WI38 (cell line): Measurements from ENCODE around the gene ECI2.
A peak's percentile ranks its signal among the peaks of the same experiment; 100 is the strongest.

Experiments used
- H3K4me3 ChIP-seq: 2 replicates; pipeline ENCODE4 v1.5.1; 2011; ENCODE audit warnings: low read depth, mild to moderate bottlenecking, control low read depth, low read length
- TF ChIP-seq, protein P1 (sequence below): IDR thresholded peaks from 2 replicates; pipeline ENCODE4 v1.5.1; 2012; ENCODE audit warnings: low read depth, mild to moderate bottlenecking, control low read depth, low read length

ECI2 gene

DNA sequence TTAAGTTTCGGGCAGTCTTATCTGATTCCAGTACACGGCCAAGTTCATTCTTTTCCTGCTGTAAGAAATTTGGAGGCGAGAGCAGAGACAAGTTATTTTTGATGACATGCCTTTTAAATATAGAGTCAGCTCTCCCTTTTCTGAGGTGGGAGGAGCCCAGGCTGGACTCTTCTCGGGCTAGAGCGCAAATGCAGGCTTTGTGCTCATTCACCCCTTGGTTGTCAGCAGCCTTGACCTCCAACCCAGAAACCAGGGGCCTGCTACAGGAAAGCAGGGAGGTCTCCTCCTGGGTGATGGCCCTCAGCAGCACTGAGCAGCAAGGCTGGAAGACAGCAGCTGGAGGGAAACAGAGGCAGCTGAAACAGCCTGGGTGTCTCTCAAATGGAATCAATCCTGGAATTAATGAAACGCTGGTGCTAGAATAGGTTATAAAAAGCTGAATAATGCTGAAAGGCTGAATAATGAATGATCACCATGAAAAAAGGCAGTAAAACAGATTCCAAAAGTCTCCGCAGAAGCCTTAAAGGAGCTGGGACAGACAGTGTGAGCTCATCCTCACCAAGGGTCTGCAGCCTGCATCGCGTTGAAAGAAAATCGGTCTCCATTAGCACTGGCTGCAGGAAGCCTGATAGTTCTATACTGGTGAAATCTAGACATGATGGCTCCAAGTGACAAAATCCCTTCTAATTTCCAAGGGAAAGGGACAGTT lies 28.2 kb upstream of the ECI2 start:
- H3K4me3 ChIP-seq: no peak overlapping the region
- TF ChIP-seq, protein P1, sequence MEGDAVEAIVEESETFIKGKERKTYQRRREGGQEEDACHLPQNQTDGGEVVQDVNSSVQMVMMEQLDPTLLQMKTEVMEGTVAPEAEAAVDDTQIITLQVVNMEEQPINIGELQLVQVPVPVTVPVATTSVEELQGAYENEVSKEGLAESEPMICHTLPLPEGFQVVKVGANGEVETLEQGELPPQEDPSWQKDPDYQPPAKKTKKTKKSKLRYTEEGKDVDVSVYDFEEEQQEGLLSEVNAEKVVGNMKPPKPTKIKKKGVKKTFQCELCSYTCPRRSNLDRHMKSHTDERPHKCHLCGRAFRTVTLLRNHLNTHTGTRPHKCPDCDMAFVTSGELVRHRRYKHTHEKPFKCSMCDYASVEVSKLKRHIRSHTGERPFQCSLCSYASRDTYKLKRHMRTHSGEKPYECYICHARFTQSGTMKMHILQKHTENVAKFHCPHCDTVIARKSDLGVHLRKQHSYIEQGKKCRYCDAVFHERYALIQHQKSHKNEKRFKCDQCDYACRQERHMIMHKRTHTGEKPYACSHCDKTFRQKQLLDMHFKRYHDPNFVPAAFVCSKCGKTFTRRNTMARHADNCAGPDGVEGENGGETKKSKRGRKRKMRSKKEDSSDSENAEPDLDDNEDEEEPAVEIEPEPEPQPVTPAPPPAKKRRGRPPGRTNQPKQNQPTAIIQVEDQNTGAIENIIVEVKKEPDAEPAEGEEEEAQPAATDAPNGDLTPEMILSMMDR: no peak

DNA sequence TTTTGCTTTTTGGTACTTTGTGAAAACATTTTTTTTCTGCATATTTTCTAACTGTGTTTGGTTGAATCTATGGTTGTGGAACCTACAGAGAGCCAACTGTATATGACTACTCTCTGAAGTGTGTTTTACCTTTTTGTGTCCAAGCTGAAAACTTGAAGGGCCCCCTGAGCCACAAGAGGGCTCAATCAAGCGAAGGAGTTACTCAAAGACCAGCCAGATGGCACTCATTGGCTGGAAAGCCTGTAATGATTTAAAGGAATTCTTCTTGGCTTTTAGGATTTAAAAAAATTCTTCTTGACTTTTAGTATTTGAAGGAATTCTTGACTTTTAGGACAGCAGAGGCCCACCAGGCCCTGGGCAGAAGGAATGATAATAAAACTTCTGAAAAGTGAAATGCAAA lies 27.0 kb upstream of the ECI2 start:
- no peak overlapping the region for H3K4me3 ChIP-seq
- TF ChIP-seq, protein P1: no peak

DNA sequence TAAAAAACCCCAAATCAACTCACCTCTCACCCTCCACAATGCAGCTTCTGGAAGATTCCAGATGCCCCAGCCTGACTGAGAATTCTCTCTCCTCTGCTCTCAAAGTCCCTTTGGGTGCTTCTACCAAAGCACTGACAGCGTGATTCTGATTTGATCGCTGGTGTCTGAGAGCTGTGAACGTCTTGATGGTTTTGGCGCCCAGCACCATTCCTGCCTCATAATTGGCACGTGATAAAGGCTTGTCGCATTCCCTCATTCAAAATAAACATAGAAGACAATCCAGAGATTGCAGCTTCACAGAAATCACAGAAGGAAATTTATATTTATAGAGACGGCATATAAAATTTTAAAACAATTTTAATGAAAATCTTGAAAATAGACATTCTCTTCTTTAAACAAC lies 24.1 kb upstream of the ECI2 start:
- H3K4me3 ChIP-seq: no peak overlapping the region
- TF ChIP-seq, protein P1: no peak

DNA sequence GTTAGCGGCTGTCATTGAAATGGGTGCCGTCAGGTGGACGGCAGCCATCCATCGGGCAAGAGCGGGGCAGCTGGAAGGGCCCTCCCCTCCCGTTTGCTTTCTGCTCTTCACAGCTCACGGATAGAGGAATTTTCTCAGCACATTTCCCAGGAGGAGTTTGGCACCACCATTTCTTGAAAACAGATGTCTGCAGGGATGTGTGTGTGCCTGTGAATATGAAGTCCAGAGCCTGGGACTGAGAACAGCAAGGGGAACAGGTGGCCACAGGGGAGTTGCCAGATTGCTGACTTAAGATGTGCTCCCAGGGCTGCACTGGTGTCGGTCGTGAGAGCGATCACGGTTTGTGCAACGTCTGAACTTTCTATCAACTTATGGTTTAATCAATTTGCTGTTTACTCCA lies 22.1 kb upstream of the ECI2 start:
- TF ChIP-seq, protein P1: no peak
- H3K4me3 ChIP-seq: no peak overlapping the region

DNA sequence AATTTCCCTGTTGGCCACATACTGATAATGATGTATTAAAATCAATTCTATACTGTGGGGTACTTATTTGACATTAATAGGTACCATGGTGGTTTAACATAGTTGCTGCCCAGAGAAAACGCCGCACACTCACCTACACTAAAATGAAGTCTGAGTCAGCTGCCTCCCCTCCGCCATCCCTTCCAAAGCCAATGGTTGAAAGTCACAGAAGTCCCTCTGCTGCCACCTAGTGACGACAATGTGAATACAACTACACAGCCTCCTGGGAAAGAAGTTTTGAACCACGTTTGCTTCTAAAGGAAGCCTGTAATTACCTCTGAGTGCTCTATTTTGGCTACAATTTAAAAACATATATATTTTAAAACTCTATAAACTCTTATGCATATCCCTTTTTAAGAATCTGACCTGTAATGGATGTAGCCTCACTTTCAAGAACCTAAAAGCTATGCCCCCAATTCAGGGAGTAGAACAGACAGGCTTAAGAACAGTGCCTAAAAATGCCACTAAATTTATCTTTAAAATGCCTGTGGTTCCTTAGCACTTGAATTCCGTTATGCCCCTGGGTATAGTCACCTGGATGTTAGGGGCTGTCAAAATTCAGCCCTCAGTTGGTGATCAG lies 20.6 kb upstream of the ECI2 start:
- H3K4me3 ChIP-seq: no peak overlapping the region
- TF ChIP-seq, protein P1: peak; percentile 56

DNA sequence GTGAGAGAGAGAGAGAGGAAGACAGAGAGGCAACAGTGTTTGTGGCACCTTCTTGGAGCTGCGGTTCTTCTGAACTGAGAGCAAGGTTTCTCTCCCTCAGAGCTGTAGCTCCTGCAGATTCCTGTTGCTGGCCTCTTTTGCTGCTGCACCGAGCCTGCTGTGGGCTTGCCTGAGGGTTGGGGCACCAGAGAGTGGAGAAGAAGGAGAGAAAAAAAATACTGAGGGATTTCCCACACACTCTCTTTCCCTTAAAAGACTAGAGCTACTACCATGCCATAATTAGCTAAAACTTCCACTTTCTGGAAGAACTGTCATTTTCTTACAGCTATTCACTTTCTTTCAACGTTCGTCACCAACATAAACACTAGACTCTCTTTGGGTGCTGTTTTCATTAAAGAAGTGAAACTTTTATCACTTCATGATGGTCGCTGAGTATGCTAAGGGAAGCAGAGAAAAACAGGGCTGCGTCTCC lies 18.2 kb upstream of the ECI2 start:
- no peak overlapping the region for H3K4me3 ChIP-seq
- TF ChIP-seq, protein P1: no peak

DNA sequence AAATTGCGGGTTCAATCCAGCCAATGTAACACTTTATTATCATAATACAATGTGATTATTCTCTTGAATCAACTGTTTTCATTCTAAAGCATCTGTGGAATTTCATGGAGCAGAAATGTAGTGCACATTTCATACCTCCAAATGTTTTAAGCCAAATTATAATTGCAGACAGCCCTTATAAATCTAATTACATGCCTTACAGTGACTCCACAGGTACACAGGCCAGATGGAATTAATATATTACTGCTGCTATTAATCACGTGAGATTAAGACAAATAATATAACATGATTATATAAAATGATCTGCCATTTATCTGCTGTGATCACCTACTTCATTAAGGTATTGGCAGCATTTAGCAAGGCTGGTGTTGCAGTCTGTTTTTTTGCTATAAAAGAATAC lies 9.7 kb upstream of the ECI2 start:
- no peak overlapping the region for H3K4me3 ChIP-seq
- TF ChIP-seq, protein P1: no peak
